AG04450 (cell line): ENCODE data around the gene LY6G6C. TPM values are rescaled to one million over a fixed set of nuclear protein-coding genes. Genes with fewer than 3 reads are reported as not detected.
A peak's percentile ranks its signal among the peaks of the same experiment; 100 is the strongest.

Experiments used
- CTCF ChIA-PET: fragments of 300-600, 350-600 bp; formaldehyde crosslinking; extraction: SDS; loops from one replicate; lab custom pipeline; 2022; ENCODE audit warnings: antibody characterized with exemption, inconsistent platforms; lab: Charles Lee
- POLR2A ChIA-PET: fragments of 350-600 bp; formaldehyde crosslinking; extraction: SDS; loops from one replicate; lab custom pipeline; 2021; ENCODE audit warnings: antibody characterized with exemption, inconsistent platforms; lab: Yijun Ruan, JAX
- DNase-seq: peaks from one replicate; pipeline ENCODE4 v3.0.0-alpha.2; 2011; ENCODE audit warnings: low read depth, low spot score
- H3K27ac ChIP-seq: one replicate; pipeline ENCODE4 v1.5.1; 2012; ENCODE audit warnings: low read depth, low read length, control low read depth
- H3K27me3 ChIP-seq: one replicate; pipeline ENCODE4 v1.6.0; 2012; ENCODE audit warnings: low read length; ENCODE audit not compliant: control insufficient read depth, insufficient read depth
- H3K4me3 ChIP-seq: 2 replicates; pipeline ENCODE4 v1.5.1; 2011; ENCODE audit warnings: mild to moderate bottlenecking, low read depth, low read length, control low read depth
- H3K9me3 ChIP-seq: 2 replicates; pipeline ENCODE4 v1.5.1; 2012; ENCODE audit warnings: low read length; ENCODE audit not compliant: control insufficient read depth, insufficient read depth
- CTCF ChIP-seq: IDR thresholded peaks from 2 replicates; pipeline ENCODE4 v1.5.1; 2011; ENCODE audit warnings: low read depth, low read length, control low read depth, inconsistent platforms
- polyA plus RNA-seq: library from polyadenylated mRNA; depleted of rRNA; stranded (reverse); fragments of >200 nt; gene quantifications from 2 replicates; pipeline ENCODE4 v1.2.3, GENCODE V29; 2011

LY6G6C gene
- polyA plus RNA-seq, 1 experiment: not detected

DNA sequence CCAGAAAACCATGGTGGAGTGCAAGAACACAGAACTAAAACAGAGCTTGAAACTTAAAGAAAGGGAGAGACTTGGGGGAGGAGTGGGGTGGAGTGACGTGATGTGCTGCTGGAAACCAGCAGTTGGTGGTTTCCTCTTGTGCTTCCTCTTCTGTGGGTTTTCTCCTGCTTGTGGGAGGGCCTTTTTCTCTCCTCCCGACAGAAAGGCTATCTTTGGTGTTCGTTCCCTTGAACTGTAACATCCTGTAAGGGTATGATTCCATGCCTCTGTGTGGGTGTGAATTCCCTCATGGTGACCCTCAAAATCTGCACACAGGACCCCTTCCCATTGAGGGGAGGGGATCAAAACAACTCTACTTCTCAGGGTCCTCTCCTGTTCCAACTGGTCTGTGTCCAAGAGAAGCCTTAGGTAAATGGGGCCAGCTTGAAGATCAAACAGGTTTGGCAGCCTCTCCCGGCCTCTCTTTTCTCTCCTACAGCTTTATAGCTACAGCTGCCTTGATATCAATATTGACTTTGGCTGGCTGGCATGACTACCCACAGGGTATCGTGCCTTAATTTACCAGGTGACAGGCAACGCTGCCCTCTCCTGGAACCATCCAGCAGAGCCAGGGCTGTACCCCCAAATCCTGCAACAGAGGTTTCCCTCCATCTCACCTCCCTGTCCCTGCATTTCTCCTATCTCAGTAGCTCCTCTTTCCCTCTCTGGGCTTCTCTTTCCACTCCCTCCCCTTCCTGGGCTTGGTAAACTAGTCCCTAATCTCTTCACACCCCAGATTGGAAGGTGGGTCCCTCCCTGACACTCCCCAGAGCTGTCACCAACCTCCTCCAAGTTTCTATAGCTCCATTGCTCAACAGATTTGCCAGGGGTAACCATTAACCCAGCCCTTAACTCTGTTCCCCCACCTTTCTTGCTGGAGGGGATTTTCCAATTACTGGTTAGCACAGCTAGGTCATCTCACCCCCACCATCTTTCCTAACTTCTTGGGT, 16.7 kb upstream of the LY6G6C start:
- CTCF ChIA-PET: interaction anchor here (0.5 to 2.3 kb wide), 10 partner anchors 8 to 92 kb away, joined by 3 to 8 read pairs (median 4); partner anchors contain the start of genes LSM2 and VARS1

DNA sequence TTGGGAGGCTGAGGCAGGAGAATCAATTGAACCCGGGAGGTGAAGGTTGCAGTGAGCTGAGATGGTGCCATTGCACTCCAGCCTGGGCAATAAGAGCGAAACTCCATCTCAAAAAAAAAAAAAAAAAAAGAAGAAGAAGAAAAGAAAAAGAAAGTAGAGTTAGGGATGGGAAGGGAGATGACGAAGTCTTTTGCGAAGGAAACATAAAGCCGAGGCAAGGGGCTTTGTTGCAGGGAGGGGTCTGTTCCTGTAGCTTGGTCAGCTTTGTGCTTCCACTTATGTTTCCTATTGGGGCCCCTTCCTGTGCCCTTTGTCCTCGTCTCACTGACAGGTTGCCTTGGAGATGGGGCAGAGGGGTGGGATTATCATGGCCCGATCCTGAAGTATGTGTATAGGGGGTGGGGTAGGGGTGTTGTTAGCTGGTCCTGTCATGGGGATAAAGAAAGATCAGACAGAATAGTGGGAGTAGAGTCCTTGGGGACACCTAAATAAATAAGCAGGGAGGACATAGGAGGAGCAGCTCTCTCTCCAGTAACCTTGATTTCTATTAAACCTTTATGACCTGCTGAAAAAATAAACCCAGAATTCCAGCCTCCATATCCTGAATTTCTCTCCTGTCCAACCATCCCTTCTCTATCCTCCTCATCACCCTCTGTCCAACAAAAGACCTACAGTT, 15.9 kb upstream of the LY6G6C start:
- CTCF ChIA-PET: interaction anchor here (0.6 to 1.8 kb wide), 8 partner anchors 33 to 93 kb away, joined by 3 to 6 read pairs (median 4); partner anchors contain the start of genes LSM2 and VARS1
- no peak for DNase-seq
- H3K27me3 ChIP-seq: no peaks in the 10 kb centered on the region
- TF ChIP-seq CTCF: no peak
- H3K27ac ChIP-seq: peak overlapping the region; percentile 57
- H3K4me3 ChIP-seq: no peak overlapping the region
- POLR2A ChIA-PET: interaction anchor here (0.6 to 1.4 kb wide), 3 partner anchors 70 to 90 kb away, joined by 3 to 12 read pairs (median 5); partner anchors contain the start of genes HSPA1A, HSPA1B and HSPA1L
- H3K9me3 ChIP-seq: no peaks in the 10 kb centered on the region; the same call in 1 of the 2 replicates

More for the DNA sequence above, 16.7 kb upstream of the LY6G6C start:
- no peak overlapping the region for H3K4me3 ChIP-seq
- TF ChIP-seq CTCF: peak; percentile 41
- DNase-seq: peak; percentile 59
- POLR2A ChIA-PET: interaction anchor here (0.5 to 1.4 kb wide), 4 partner anchors 76 to 113 kb away, joined by 3 to 12 read pairs (median 8); partner anchors contain the start of genes HSPA1A, HSPA1B and HSPA1L
- H3K9me3 ChIP-seq: no peaks in the 10 kb centered on the region; the same call in 1 of the 2 replicates
- H3K27me3 ChIP-seq: no peaks in the 10 kb centered on the region
- H3K27ac ChIP-seq: peak overlapping the region; percentile 57

- H3K9me3 ChIP-seq: no peaks in the 10 kb centered on the region; the same call in 1 of the 2 replicates
- CTCF ChIA-PET: interaction anchor here (1.5 to 1.9 kb wide), 2 partner anchors 54 to 59 kb away, joined by 3 to 9 read pairs; partner anchors contain the start of gene VARS1
- POLR2A ChIA-PET: interaction anchor here (0.6 to 2.6 kb wide), 6 partner anchors 11 to 161 kb away, joined by 3 to 14 read pairs (median 4); partner anchors contain the start of genes EHMT2, HSPA1A, HSPA1B and HSPA1L
- no peak for DNase-seq
- peak overlapping the region; percentile 96 for H3K4me3 ChIP-seq
- H3K27ac ChIP-seq: peak overlapping the region; percentile 78
- no peaks in the 10 kb centered on the region for H3K27me3 ChIP-seq
- no peak for TF ChIP-seq CTCF
Observed at GRCh38 chr6:31736768-31737314, 15.3 kb upstream of the LY6G6C start.

GRCh38 chr6:31736021-31736767, 14.6 kb upstream of the LY6G6C start, which contains the start of gene CLIC1:
CLIC1 (minus strand) TSS chr6:31736530; CDS start chr6:31736300, 230 bp downstream.
- H3K4me3 ChIP-seq: peak within 1 kb of the TSS; percentile 96
- POLR2A ChIA-PET: interaction anchor here (0.5 to 2.6 kb wide), 7 partner anchors 11 to 161 kb away, joined by 3 to 14 read pairs (median 4); partner anchors contain the start of genes EHMT2, HSPA1A, HSPA1B and HSPA1L
- H3K9me3 ChIP-seq: no peaks in the 10 kb centered on the region; the same call in 1 of the 2 replicates
- CTCF ChIA-PET: interaction anchor here (1.2 to 1.9 kb wide), 3 partner anchors 55 to 60 kb away, joined by 3 to 9 read pairs (median 3); partner anchors contain the start of gene VARS1
- peak within 1 kb of the TSS; percentile 78 for H3K27ac ChIP-seq
- TF ChIP-seq CTCF: no peak
- no peaks in the 10 kb centered on the region for H3K27me3 ChIP-seq
- no peak for DNase-seq
